GM12878 (cell line): ENCODE measurements around the gene VASH2. TPM values are rescaled to one million over a fixed set of nuclear protein-coding genes. Genes with fewer than 3 reads are reported as not detected.

Source experiments
- ATAC-seq: fragments of 200-7000 bp; cut with Tn5 transposase; 3 replicates; pipeline ENCODE4 v1.9.1; 2020; ENCODE audit warnings: mild to moderate bottlenecking, moderate library complexity
- BruUV-seq: library from RNA; stranded (reverse); fragments of 400-500 nt; replicated peaks from 2 replicates; lab custom pipeline; 2021; lab: Mats Ljungman, UMichigan
- CTCF ChIA-PET: fragments of 300-600 bp; sonication (Branson Sonifier 250); formaldehyde crosslinking; extraction: SDS; loops from one replicate; lab custom pipeline; 2021; ENCODE audit warnings: inconsistent platforms; lab: Yijun Ruan, JAX
- POLR2A ChIA-PET: fragments of 350-600 bp; formaldehyde crosslinking; extraction: SDS; loops from one replicate; lab custom pipeline; 2021; ENCODE audit warnings: inconsistent platforms; lab: Charles Lee
- RAD21 ChIA-PET: fragments of 300-600 bp; sonication (Branson Sonifier 250); formaldehyde crosslinking; loops from one replicate; lab custom pipeline; 2023; ENCODE audit warnings: antibody characterized with exemption; ENCODE audit not compliant: unreplicated experiment; lab: Charles Lee
- SMC1A ChIA-PET: fragments of 300-600 bp; sonication (Branson Sonifier 250); formaldehyde crosslinking; loops from one replicate; lab custom pipeline; 2023; ENCODE audit not compliant: unreplicated experiment, uncharacterized antibody; lab: Charles Lee
- DNase-seq: peaks from one replicate; pipeline ENCODE4 v3.0.0-alpha.2; 2011; ENCODE audit warnings: low read depth, low spot score
- FAIRE-seq: peaks from 3 replicates; lab custom pipeline; 2011; peaks lifted over from hg19 to GRCh38; lab: Jason Lieb, UNC
- H2AFZ ChIP-seq: 2 replicates; pipeline ENCODE4 v1.6.0; 2011; ENCODE audit warnings: low read depth, low read length, control low read depth; ENCODE audit not compliant: control insufficient read depth
- H3K27ac ChIP-seq: 2 replicates; pipeline ENCODE4 v1.5.1; 2011; ENCODE audit warnings: control low read depth; ENCODE audit not compliant: control insufficient read depth, insufficient read depth
- H3K27me3 ChIP-seq, 2 experiments: replicated peaks in 1 of 2; 2 replicates each; pipeline versions ENCODE4 v1.6.0 to v1.6.1; 2011; ENCODE audit warnings: low read length in 1 of 2; ENCODE audit not compliant: control insufficient read depth in 2 of 2, insufficient read depth in 2 of 2
- H3K36me3 ChIP-seq, 2 experiments: 2 replicates each; pipeline ENCODE4 v1.5.1; 2011; ENCODE audit warnings: low read length in 1 of 2; ENCODE audit not compliant: control insufficient read depth in 2 of 2, insufficient read depth in 2 of 2
- H3K4me1 ChIP-seq: 2 replicates; pipeline ENCODE4 v1.6.1; 2011; ENCODE audit warnings: mild to moderate bottlenecking, low read length, moderate library complexity, mixed read lengths; ENCODE audit not compliant: control insufficient read depth, insufficient read depth
- H3K4me2 ChIP-seq: 2 replicates; pipeline ENCODE4 v1.6.0; 2011; ENCODE audit warnings: control low read depth; ENCODE audit not compliant: control insufficient read depth, insufficient read depth
- H3K4me3 ChIP-seq: fragments of 200-600 bp; sonication (generic); 2 replicates; pipeline ENCODE4 v1.5.1; 2016
- H3K79me2 ChIP-seq: 2 replicates; pipeline ENCODE4 v1.6.0; 2011; ENCODE audit warnings: low read length; ENCODE audit not compliant: control insufficient read depth, insufficient read depth
- H3K9ac ChIP-seq: 2 replicates; pipeline ENCODE4 v1.8.0; 2011; ENCODE audit warnings: low read length, control low read depth, mixed read lengths; ENCODE audit not compliant: control insufficient read depth, insufficient read depth
- H3K9me3 ChIP-seq: replicated peaks from 3 replicates; pipeline ENCODE4 v1.5.1; 2011; ENCODE audit warnings: mild to moderate bottlenecking, low read length; ENCODE audit not compliant: control insufficient read depth, insufficient read depth
- H4K20me1 ChIP-seq: 2 replicates; pipeline ENCODE4 v1.6.0; 2011; ENCODE audit not compliant: control insufficient read depth, insufficient read depth
- BHLHE40 ChIP-seq, 2 experiments: fragments of 450-650 bp in 1 of 2; IDR thresholded peaks; 2 replicates each; pipeline ENCODE4 v1.6.1; 2011 to 2017; ENCODE audit warnings: low read depth in 2 of 2, borderline replicate concordance in 1 of 2, improper control_type of control experiment in 1 of 2, low read length in 1 of 2, mild to moderate bottlenecking in 1 of 2
- CBFB ChIP-seq: IDR thresholded peaks from 2 replicates; pipeline ENCODE4 v1.6.1; 2016; ENCODE audit warnings: antibody characterized with exemption, low read depth
- CBX3 ChIP-seq: fragments of 200-600 bp; sonication (generic); IDR thresholded peaks from 2 replicates; pipeline ENCODE4 v1.6.1; 2016; ENCODE audit warnings: low read depth, borderline replicate concordance
- DPF2 ChIP-seq: fragments of 450-650 bp; IDR thresholded peaks from 2 replicates; pipeline ENCODE4 v1.6.1; 2017; ENCODE audit warnings: mild to moderate bottlenecking
- ESRRA ChIP-seq: IDR thresholded peaks from 2 replicates; pipeline ENCODE4 v1.6.1; 2012; ENCODE audit warnings: mild to moderate bottlenecking, low read length, improper control_type of control experiment
- NFYA ChIP-seq: IDR thresholded peaks from 2 replicates; pipeline ENCODE4 v1.6.1; 2011; ENCODE audit warnings: low read depth, mild to moderate bottlenecking, low read length, improper control_type of control experiment, borderline replicate concordance
- PAX5 ChIP-seq: IDR thresholded peaks from 2 replicates; pipeline ENCODE4 v1.6.1; 2011; ENCODE audit warnings: low read depth, low read length, borderline replicate concordance
- RELA ChIP-seq: fragments of 450-650 bp; IDR thresholded peaks from 2 replicates; pipeline ENCODE4 v1.8.0; 2014; ENCODE audit warnings: borderline replicate concordance; ENCODE audit not compliant: partially characterized antibody
- SMC3 ChIP-seq: IDR thresholded peaks from 2 replicates; pipeline ENCODE4 v1.6.1; 2011; ENCODE audit warnings: low read length, improper control_type of control experiment, borderline replicate concordance
- SREBF1 ChIP-seq: IDR thresholded peaks from 2 replicates; pipeline ENCODE4 v1.6.1; 2012; ENCODE audit warnings: mild to moderate bottlenecking, low read length
- TCF7 ChIP-seq: IDR thresholded peaks from 2 replicates; pipeline ENCODE4 v1.6.1; 2014; ENCODE audit warnings: antibody characterized with exemption, borderline replicate concordance
- YBX1 ChIP-seq: fragments of 450-650 bp; IDR thresholded peaks from 2 replicates; pipeline ENCODE4 v1.6.1; 2016; ENCODE audit warnings: antibody characterized with exemption
- WGBS: methylation state at CpG from one replicate; pipeline ENCODE4 v1.1.6; 2016; ENCODE audit warnings: low lambda C conversion rate; ENCODE audit not compliant: insufficient replicate concordance, insufficient coverage; ENCODE audit errors: missing lambda C conversion rate; 5-methylcytosine and 5-hydroxymethylcytosine counted together
- in situ Hi-C: fragments of 300-500 bp; cut with MboI; formaldehyde crosslinking; loops from 9 replicates; pipeline ENCODE4 v1.14.3; 2018; ENCODE audit warnings: mixed read lengths
- intact Hi-C: fragments of 100-400 bp; cut with micrococcal nuclease; formaldehyde crosslinking; loops from one replicate; pipeline ENCODE4 v1.14.2; 2022; ENCODE audit not compliant: unreplicated experiment
- polyA plus RNA-seq, 11 experiments: library from polyadenylated mRNA; depleted of rRNA in 4 of 11; unstranded in 6 of 11; stranded (reverse) in 5 of 11; fragments of >200 nt; fragmentation: Nextera tagmentation in 4 of 11; fragmentation: Illumina TruSeq in 1 of 11; extraction: Ambion mirVana in 4 of 11; extraction: Trizol in 1 of 11; gene quantifications; 1 replicate in 1 of 11; 2 replicates in 10 of 11; pipeline versions ENCODE4 v1.2.1 to v1.2.3, GENCODE V29; 2011 to 2016; ENCODE audit warnings: inconsistent platforms in 2 of 11, missing spikeins in 2 of 11, low read depth in 1 of 11
- total RNA-seq, 4 experiments: library from RNA; depleted of rRNA in 3 of 4; stranded (reverse); fragments of >200 nt in 3 of 4; fragmentation: Illumina TruSeq in 1 of 4; extraction: Trizol in 1 of 4; gene quantifications; 2 replicates each; pipeline versions ENCODE4 v1.2.1 to v1.2.3, GENCODE V29; 2013 to 2021
- TF ChIP-seq, protein P1 (sequence below): IDR thresholded peaks from 2 replicates; pipeline ENCODE4 v1.6.1; 2012; ENCODE audit warnings: low read depth, low read length, improper control_type of control experiment
- TF ChIP-seq, protein P2 (sequence below): fragments of 450-650 bp; IDR thresholded peaks from 2 replicates; pipeline ENCODE4 v1.6.1; 2017; ENCODE audit warnings: low read depth, mild to moderate bottlenecking, moderate library complexity
- TF ChIP-seq, protein P3 (sequence below): fragments of 450-650 bp; IDR thresholded peaks from 2 replicates; pipeline ENCODE4 v1.6.1; 2016; ENCODE audit warnings: mild to moderate bottlenecking
- TF ChIP-seq, protein P4 (sequence below): IDR thresholded peaks from 2 replicates; pipeline ENCODE4 v1.6.1; 2011; ENCODE audit warnings: low read depth, mild to moderate bottlenecking, low read length, moderate library complexity, borderline replicate concordance; ENCODE audit errors: extremely low read depth
- TF ChIP-seq, protein P5 (sequence below): fragments of 450-650 bp; IDR thresholded peaks from 2 replicates; pipeline ENCODE4 v1.6.1; 2017; ENCODE audit warnings: antibody characterized with exemption, mild to moderate bottlenecking, moderate library complexity

Gene VASH2
- total and polyA plus RNA-seq, 10 of the 15 experiments (the other 5 are each of a cell fraction or from before 2014, with no cell fraction given) = 5.4 to 29.7 (median 21.7) TPM

DNA sequence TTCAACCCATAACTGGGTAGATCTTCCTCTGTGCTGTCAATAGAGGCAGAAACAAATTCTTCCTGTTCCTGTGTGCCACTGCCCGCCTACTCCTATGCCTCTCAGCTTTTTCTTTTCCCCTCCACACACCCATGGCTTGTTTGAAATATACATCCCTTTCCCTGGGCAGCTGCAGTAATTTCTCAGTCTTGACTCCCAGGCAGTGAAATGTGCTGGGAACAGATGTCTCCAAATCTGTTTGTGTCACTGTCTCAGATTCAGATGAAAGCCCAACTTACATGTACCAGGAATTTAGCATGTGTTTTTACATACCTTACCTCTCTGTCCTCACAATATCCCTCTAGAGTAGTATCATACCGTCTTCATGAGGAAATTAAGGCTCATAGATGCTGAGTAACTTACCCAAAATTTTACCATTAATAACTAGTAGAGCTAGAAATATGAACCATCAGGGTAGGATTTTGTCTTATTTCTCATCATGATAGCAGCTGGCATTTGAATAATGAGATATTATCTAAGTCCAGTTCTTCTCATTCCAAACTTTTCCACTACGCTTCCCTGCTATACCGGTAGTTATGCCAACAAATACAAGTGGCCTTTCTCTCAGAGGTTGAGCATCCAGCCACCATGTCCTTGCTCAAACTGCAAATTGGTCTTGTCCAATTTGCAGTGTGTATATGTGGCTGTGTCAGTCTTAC, 4.7 kb upstream of the VASH2 start:
- POLR2A ChIA-PET = interaction anchor here (0.6 to 2.1 kb wide), 3 partner anchors 11 to 15 kb away, joined by 3 to 7 read pairs (median 4); no protein-coding TSS in a partner anchor
- no TSS peak for BruUV-seq
- Histone ChIP-seq H3K36me3 (no peaks in the 10 kb centered on the region), H3K4me3 (no peak overlapping the region), H3K4me1 (peaks cover 49% of the 10 kb centered on the region), H4K20me1 (no peaks in the 10 kb centered on the region), H3K9ac (no peak overlapping the region), H2AFZ (no peak overlapping the region), H3K9me3 (no peaks in the 10 kb centered on the region), H3K79me2 (peaks cover 5% of the 10 kb centered on the region), H3K27ac (no peak overlapping the region; the same call in 1 of the 2 replicates), H3K27me3 (no peaks in the 10 kb centered on the region), H3K4me2 (no peak overlapping the region)
- DNase-seq (no peak), FAIRE-seq (no peak), ATAC-seq (no peak)
- TF ChIP-seq, protein P1, sequence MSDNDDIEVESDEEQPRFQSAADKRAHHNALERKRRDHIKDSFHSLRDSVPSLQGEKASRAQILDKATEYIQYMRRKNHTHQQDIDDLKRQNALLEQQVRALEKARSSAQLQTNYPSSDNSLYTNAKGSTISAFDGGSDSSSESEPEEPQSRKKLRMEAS = no peak
- TF ChIP-seq TCF7 (no peak), PAX5 (no peak), SREBF1 (no peak), ESRRA (no peak), RELA (no peak), CBFB (no peak), DPF2 (no peak), BHLHE40 (IDR thresholded peaks at IDR 0.05; ENCODE audit: borderline replicate concordance in 1 of 2, low read depth in 2 of 2, low read length in 1 of 2) (no peak), YBX1 (no peak), SMC3 (no peak), NFYA (no peak), CBX3 (no peak)
- TF ChIP-seq, protein P2, sequence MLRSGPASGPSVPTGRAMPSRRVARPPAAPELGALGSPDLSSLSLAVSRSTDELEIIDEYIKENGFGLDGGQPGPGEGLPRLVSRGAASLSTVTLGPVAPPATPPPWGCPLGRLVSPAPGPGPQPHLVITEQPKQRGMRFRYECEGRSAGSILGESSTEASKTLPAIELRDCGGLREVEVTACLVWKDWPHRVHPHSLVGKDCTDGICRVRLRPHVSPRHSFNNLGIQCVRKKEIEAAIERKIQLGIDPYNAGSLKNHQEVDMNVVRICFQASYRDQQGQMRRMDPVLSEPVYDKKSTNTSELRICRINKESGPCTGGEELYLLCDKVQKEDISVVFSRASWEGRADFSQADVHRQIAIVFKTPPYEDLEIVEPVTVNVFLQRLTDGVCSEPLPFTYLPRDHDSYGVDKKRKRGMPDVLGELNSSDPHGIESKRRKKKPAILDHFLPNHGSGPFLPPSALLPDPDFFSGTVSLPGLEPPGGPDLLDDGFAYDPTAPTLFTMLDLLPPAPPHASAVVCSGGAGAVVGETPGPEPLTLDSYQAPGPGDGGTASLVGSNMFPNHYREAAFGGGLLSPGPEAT = no peak
- TF ChIP-seq, protein P3, sequence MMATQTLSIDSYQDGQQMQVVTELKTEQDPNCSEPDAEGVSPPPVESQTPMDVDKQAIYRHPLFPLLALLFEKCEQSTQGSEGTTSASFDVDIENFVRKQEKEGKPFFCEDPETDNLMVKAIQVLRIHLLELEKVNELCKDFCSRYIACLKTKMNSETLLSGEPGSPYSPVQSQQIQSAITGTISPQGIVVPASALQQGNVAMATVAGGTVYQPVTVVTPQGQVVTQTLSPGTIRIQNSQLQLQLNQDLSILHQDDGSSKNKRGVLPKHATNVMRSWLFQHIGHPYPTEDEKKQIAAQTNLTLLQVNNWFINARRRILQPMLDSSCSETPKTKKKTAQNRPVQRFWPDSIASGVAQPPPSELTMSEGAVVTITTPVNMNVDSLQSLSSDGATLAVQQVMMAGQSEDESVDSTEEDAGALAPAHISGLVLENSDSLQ = no peak
- TF ChIP-seq, protein P4, sequence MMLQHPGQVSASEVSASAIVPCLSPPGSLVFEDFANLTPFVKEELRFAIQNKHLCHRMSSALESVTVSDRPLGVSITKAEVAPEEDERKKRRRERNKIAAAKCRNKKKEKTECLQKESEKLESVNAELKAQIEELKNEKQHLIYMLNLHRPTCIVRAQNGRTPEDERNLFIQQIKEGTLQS = no peak
- TF ChIP-seq, protein P5, sequence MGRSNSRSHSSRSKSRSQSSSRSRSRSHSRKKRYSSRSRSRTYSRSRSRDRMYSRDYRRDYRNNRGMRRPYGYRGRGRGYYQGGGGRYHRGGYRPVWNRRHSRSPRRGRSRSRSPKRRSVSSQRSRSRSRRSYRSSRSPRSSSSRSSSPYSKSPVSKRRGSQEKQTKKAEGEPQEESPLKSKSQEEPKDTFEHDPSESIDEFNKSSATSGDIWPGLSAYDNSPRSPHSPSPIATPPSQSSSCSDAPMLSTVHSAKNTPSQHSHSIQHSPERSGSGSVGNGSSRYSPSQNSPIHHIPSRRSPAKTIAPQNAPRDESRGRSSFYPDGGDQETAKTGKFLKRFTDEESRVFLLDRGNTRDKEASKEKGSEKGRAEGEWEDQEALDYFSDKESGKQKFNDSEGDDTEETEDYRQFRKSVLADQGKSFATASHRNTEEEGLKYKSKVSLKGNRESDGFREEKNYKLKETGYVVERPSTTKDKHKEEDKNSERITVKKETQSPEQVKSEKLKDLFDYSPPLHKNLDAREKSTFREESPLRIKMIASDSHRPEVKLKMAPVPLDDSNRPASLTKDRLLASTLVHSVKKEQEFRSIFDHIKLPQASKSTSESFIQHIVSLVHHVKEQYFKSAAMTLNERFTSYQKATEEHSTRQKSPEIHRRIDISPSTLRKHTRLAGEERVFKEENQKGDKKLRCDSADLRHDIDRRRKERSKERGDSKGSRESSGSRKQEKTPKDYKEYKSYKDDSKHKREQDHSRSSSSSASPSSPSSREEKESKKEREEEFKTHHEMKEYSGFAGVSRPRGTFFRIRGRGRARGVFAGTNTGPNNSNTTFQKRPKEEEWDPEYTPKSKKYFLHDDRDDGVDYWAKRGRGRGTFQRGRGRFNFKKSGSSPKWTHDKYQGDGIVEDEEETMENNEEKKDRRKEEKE = no peak
- RAD21 ChIA-PET = interaction anchor here (1.2 to 1.8 kb wide), 4 partner anchors 9 to 34 kb away, joined by 3 to 9 read pairs (median 4); no protein-coding TSS in a partner anchor
- in situ Hi-C loops (no loop called here), intact Hi-C loops (no loop called here)
- WGBS = 97% methylated on average over 4 of the region's 4 CpGs
- CTCF ChIA-PET = interaction anchor here (1.0 to 1.3 kb wide), 4 partner anchors 15 to 131 kb away, joined by 3 to 8 read pairs (median 4); no protein-coding TSS in a partner anchor
- SMC1A ChIA-PET = interaction anchor here (0.9 to 1.7 kb wide), 7 partner anchors 11 to 49 kb away, joined by 3 to 6 read pairs (median 4); no protein-coding TSS in a partner anchor
